ENCODE results near the gene EMILIN2.

The EMILIN2 gene

GRCh38 chr18:2901423-2901985 is 54.7 kb downstream of the EMILIN2 start:
- H3K27me3 ChIP-seq (replicated peaks) = no peaks in the 10 kb centered on the region
- no peak overlapping the region for H3K27ac ChIP-seq
- H3K36me3 ChIP-seq (replicated peaks) = no peaks in the 10 kb centered on the region
- no peak overlapping the region for H3K4me3 ChIP-seq (ENCODE audit: low read depth, low read length)
- TF ChIP-seq CTCF (IDR thresholded peaks at IDR 0.05; ENCODE audit: low read depth, low read length, missing control alignments) = no peak
- in situ Hi-C loops (cut with HindIII; ENCODE audit: low pct_ligation_motif_present, low sequenced_read_pairs) = no loop called here
- DNase-seq = no peak

GRCh38 chr18:2902327-2902726 is 55.5 kb downstream of the EMILIN2 start:
- Histone ChIP-seq H3K27me3 (replicated peaks) (no peaks in the 10 kb centered on the region), H3K27ac (no peak overlapping the region), H3K36me3 (replicated peaks) (no peaks in the 10 kb centered on the region), H3K4me3 (ENCODE audit: low read depth, low read length) (no peak overlapping the region)
- no peak for TF ChIP-seq CTCF (IDR thresholded peaks at IDR 0.05; ENCODE audit: low read depth, low read length, missing control alignments)
- DNase-seq = no peak
- in situ Hi-C loops (cut with HindIII; ENCODE audit: low pct_ligation_motif_present, low sequenced_read_pairs) = no loop called here

- no peak for DNase-seq
- H3K36me3 ChIP-seq (replicated peaks) = no peaks in the 10 kb centered on the region
- in situ Hi-C loops (cut with HindIII; ENCODE audit: low pct_ligation_motif_present, low sequenced_read_pairs) = no loop called here
- H3K27me3 ChIP-seq (replicated peaks) = no peaks in the 10 kb centered on the region
- no peak for TF ChIP-seq CTCF (IDR thresholded peaks at IDR 0.05; ENCODE audit: low read depth, low read length, missing control alignments)
- H3K4me3 ChIP-seq (ENCODE audit: low read depth, low read length) = no peak overlapping the region
- H3K27ac ChIP-seq = no peak overlapping the region
Observed at GRCh38 chr18:2903006-2903405, 56.2 kb downstream of the EMILIN2 start.

GRCh38 chr18:2905854-2906703 is 59.3 kb downstream of the EMILIN2 start:
- no peak overlapping the region for H3K27ac ChIP-seq
- H3K27me3 ChIP-seq (replicated peaks) = no peaks in the 10 kb centered on the region
- no peak for DNase-seq
- in situ Hi-C loops (cut with HindIII; ENCODE audit: low pct_ligation_motif_present, low sequenced_read_pairs) = no loop called here
- H3K36me3 ChIP-seq (replicated peaks) = peaks cover 4% of the 10 kb centered on the region
- H3K4me3 ChIP-seq (ENCODE audit: low read depth, low read length) = peak overlapping the region; percentile 62
- TF ChIP-seq CTCF (IDR thresholded peaks at IDR 0.05; ENCODE audit: low read depth, low read length, missing control alignments) = no peak

- Histone ChIP-seq H3K27me3 (replicated peaks) (no peaks in the 10 kb centered on the region), H3K36me3 (replicated peaks) (peaks cover 8% of the 10 kb centered on the region), H3K27ac (no peak overlapping the region), H3K4me3 (ENCODE audit: low read depth, low read length) (peak overlapping the region; percentile 62)
- in situ Hi-C loops (cut with HindIII; ENCODE audit: low pct_ligation_motif_present, low sequenced_read_pairs) = no loop called here
- TF ChIP-seq CTCF (IDR thresholded peaks at IDR 0.05; ENCODE audit: low read depth, low read length, missing control alignments) = peak; percentile 47
- DNase-seq = no peak
Observed at GRCh38 chr18:2906704-2907549, 60.1 kb downstream of the EMILIN2 start.
